Measurements from ENCODE around the gene FGFBP1.
"Not testable (repeated sequence)": the region's sequence is repeated elsewhere in the genome, so short reads cannot be mapped to it uniquely, and the experiment has no call there.

Gene FGFBP1

GRCh38 chr4:15944895-15945294 lies 6.4 kb upstream of the FGFBP1 start:
- no peak for DNase-seq

DNA sequence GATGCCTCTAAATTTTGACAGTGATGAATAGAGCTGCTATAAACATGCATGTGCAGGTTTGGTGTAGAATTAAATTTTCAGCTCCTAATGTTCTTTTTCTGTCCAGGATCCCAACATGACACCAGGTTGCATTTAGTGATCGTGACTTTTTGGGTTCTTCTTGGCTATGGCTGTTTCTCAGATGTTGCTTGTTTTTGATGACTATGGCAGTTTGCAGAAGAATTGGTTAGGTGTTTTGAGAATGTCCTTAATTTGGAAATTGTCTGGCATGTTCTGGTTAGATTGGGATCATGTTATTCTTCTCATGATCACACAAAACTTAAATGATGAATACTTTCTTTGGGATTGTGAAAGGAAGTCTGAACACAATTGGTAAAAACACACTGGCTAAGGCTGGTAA lies 3.7 kb upstream of the FGFBP1 start:
- DNase-seq: no peak

GRCh38 chr4:15938182-15938581 lies 358 bp downstream of the FGFBP1 start:
- no peak for DNase-seq

- no peak for DNase-seq
These were observed 2.0 kb downstream of the FGFBP1 start for GRCh38 chr4:15936495-15936894.

GRCh38 chr4:15935504-15936402 lies 2.8 kb downstream of the FGFBP1 start:
- DNase-seq: no peak

DNA sequence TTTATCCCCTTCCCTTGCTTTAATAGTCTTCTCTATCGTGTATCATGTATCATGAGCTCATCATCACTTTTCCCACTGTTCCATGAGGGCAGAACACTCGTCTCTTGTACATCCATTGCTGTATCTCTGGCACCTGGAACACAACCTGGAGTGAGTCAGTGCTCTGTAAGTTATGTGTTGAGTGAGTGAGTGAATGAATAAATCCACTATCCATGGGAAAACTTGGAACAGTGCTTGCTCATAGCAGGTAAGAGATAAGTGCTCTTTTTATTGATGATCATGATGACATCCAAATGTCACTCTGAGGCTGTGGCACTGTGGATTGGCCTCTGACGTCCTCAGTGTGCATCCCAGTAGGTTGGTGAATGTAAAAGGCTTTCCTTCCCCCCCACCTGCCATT lies 4.3 kb downstream of the FGFBP1 start:
- DNase-seq: no peak

GRCh38 chr4:15931451-15932210 lies 6.9 kb downstream of the FGFBP1 start:
- DNase-seq: no peak

DNA sequence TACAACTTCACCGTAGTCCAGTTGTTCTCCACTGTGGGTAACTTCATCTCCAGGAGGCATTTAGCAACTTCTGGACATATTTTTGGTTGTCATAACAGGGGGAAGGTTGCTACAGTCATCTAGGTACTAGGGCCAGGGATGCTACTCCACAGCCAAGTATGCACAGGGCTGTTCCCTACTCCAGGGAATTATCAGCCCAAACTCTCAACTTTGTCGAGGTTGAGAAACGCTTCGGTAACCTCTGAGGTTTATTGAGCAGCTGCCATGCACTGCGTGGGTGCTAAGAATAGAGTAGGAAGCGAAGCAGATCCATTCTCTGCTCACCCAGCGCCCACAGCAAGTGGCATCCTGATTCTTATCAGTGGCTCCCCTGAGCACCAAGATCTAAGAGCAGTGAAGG lies 8.2 kb downstream of the FGFBP1 start:
- no peak for DNase-seq

DNA sequence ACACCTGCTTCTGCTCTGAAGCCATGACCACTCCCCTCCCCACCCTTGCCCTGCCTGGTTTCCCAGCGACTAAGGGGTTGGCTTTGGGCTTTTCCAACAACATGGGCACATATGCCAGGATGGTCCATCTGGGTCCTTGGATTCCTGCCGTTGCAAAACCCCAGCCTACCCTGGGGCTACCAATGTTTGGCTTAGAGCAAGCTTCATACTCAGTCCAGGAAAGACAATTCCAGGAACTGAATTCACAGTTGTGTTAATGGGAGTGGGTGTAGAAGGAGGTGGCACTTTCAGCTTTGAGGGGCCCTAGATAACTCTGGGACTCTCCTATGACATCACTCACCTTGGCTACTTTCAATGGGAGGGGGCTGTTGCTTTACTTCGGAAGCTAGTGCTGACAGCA lies 9.0 kb downstream of the FGFBP1 start:
- no peak for DNase-seq

DNA sequence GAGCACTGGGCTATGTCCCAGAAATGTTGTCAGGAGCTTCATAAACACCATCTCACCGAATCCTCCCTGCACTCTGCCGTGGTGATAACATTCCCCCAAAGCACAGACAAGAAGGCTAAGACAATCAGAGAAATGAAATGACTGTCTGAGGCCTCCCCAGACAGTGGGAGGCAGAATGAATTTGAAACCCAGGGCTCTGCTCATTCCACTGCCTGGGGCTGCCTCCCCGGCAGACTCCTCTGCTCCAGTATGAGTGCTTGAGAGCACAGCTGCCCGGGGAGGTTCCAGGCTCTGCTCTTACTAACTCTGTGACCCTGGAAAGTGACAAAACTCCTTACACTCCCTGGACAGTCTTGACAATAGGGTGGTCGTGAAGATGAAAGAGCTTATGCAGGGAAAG lies 9.7 kb downstream of the FGFBP1 start:
- DNase-seq: no peak

DNA sequence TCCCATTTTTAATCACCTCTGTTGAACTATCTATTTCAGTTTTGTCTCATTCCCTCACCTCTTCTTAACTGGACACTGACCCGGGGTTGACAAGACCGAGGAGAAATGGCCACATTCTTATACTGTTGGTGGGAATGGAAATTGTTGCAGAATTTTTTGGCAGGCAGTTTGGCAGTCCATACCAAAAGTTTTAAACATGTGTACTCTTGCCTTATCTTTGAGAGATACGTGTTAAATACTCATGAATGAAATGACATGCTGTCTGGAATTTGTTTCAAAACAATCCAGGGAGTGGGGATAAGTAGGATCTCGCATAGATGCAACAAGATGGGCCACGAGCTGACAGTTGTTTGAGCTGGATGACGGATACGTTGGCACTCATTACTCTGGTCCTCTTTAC lies 12.1 kb downstream of the FGFBP1 start:
- DNase-seq: no peak

DNA sequence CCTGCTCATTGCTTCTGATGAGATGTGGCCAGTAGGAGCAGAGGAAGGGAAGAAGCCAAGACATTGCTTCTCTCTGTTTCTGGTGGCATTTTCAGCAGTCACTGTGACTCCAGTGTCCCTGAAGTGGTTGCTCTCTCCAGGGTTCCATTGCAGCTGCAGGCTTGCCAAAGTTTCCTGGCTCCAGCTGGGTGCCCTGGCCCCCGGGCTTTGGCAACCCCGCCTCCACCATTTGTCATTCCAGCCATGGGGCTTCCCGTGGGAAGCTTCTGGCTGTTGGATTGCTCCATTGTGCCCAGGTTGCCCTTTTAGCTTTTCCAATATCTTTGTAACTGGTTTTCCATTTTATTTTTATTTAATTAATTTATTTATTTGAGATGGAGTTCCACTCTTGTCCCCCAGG lies 12.7 kb downstream of the FGFBP1 start:
- DNase-seq: no peak

DNA sequence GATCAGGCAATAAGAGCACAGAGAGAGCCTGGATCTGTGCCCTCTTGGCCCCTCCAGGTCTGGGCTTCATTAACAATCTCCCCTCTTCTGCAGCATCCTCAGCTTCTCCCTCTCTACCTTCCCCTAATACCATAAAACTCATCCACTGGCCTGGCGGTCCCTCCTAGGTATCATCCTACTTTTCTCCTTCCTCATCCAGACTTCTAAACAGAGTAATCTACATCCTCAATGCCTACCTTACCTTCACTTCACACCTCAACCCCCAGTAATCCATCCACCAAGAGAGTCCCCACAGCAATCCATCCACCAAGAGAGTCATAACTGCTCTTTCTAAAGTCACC lies 17.0 kb downstream of the FGFBP1 start:
- no peak for DNase-seq

GRCh38 chr4:15920723-15921591 lies 17.6 kb downstream of the FGFBP1 start:
- no peak for DNase-seq

DNA sequence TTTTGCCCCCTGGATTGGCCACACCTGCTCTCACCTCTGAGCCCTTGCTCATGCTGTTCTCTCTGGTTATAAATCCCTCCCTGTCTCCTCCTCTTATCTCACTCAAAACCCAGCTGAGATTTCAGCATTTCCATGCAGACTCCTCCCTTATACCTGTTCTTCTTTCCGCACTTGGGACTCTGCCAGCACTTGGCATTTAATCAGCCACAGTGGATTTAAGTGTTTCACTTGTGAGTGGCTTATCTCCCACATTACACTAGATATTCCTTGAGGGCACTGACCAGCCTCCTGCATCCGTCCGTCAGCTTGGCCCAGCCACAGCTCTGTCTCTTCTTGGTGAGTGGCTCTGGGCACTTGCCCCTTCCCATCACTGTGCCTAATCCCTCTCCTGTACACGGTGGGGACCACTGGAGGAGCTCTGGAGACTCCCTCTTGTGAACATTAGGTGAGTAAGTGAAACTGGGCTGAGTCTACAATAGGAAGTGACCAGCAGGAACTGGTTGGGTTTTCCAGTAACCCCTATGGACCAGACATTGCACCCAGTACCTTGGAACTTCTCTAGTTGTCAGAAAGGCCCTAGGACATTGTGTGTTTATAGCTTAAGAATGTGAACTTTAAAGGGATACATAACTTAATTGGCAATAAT lies 19.9 kb downstream of the FGFBP1 start:
- no peak for DNase-seq

- DNase-seq: no peak
These were observed 21.2 kb downstream of the FGFBP1 start for GRCh38 chr4:15917297-15917696.

DNA sequence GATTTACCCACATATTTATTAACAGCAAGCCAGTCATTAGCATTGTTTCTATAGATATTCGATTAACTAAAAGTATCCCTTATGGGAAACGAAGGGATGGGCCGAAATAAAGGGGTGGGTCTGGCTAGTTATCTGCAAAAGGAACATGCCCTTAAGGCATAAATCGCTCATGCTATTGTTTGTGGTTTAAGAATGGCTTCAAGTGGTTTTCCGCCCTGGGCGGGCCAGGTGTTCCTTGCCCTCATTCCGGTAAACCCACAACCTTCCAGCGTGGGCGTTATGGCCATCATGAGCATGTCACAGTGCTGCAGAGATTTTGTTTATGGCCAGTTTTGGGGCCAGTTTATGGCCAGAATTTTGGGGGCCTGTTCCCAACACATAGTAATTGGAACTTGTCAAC lies 22.2 kb downstream of the FGFBP1 start:
- DNase-seq: not testable (repeated sequence)

DNA sequence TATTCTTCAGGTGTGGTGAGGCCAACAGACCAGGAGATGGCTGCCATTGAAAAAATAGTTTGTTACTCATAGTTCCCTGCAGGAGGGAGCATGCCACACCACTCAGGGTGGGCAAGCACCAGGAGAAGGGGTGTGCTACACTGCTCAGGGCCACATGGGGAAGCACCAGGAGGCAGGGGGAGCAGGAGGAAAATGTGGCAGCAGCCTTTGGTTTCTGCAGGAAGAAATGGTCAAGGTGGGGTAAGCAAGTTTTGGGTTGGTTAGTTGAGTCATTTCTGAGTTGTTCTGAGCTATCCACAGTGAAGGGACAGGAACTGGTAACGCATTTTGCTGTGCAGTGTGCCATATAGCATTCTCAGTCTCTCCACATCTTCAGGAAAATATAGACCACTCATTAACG lies 23.8 kb downstream of the FGFBP1 start:
- no peak for DNase-seq

GRCh38 chr4:15914291-15914690 lies 24.2 kb downstream of the FGFBP1 start:
- no peak for DNase-seq

GRCh38 chr4:15913631-15913970 lies 24.9 kb downstream of the FGFBP1 start:
- no peak for DNase-seq

- no peak for DNase-seq
These were observed 25.4 kb downstream of the FGFBP1 start for GRCh38 chr4:15912961-15913630.

GRCh38 chr4:15912236-15912635 lies 26.3 kb downstream of the FGFBP1 start:
- no peak for DNase-seq

Measured in CD4-positive, alpha-beta T cell treated with Interleukin-15 for 1 hour (primary cell).